Ureter (tissue), 1 donor: ENCODE results near the gene VIPR2. TPM values are rescaled to one million over a fixed set of nuclear protein-coding genes. Genes with fewer than 3 reads are reported as not detected.

Experiments
- DNase-seq: peaks from one replicate; pipeline ENCODE4 v3.0.0-alpha.2; 2020; ENCODE audit warnings: low spot score
- total RNA-seq: library from RNA; stranded (reverse); gene quantifications from one replicate; pipeline ENCODE4 v1.2.4, GENCODE V29; 2023
- donor health status: DM: yes; HTN: yes; CAD: no.

VIPR2 gene
- total RNA-seq, 1 donor from 2014 or later: 4.8 TPM

DNA sequence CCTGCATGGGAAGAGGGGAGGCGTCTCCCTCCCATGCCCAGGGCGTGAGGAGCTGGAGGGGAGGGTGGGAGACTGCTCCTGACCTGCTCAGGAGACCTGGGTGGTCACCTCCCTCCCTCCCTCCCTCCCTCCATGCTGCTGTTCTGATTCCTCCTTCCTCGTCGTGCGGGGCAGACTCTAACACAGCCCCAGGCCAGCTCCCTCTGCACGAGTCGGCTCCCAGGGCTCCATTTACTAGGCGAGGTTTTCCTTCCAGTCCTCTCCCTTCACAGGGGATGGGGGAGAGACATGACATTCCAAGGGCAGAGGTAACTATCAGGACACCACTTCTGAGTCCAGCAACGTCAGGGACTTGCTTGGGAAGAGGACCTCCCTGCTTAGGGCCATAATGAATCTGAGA, 23.6 kb downstream of the VIPR2 start:
- DNase-seq: no peak

- DNase-seq: no peak
Measured at GRCh38 chr7:159120540-159120919, 24.1 kb downstream of the VIPR2 start.

- DNase-seq: no peak
Measured at GRCh38 chr7:159119851-159120539, 24.7 kb downstream of the VIPR2 start.

DNA sequence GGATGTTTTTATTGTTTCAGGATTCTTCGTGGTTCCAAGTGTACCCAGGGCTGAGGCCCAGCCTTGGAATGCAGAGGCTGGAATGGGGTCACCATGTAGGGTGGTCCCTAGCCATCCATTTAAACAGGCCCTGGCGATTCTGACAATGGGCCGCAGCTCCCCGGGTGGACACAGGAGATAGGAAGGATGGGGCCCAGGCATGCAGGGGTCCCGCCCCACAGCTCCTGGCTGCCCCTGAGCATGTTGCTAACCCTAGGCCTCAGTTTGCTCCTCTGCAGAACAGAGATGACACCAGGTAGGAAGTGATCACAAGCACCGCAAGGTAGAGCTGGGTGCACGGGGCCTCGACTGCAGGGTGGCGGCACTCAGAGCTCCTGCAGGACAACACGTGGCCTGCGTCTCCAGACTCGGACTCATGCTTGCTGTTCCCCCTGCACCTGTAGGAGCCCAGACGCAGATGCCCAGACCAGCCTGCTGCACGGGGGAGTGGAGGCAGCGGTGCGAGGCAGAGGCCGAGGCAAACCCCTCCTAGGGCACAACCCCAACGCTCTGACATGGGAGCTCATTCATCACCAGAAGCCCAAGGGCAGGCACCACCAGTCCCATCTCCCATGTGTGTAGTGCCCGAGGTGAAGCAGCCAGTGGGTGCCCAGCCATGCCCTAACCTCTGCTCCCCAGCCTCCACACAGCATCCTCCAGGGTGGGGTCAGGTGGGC, 25.5 kb downstream of the VIPR2 start:
- DNase-seq: no peak

- no peak for DNase-seq
Measured at GRCh38 chr7:159118623-159119022, 26.0 kb downstream of the VIPR2 start.

GRCh38 chr7:159118197-159118595, 26.5 kb downstream of the VIPR2 start:
- no peak for DNase-seq

- no peak for DNase-seq
Measured at GRCh38 chr7:159117366-159118196, 27.1 kb downstream of the VIPR2 start.

- no peak for DNase-seq
Measured at GRCh38 chr7:159116581-159117339, 27.9 kb downstream of the VIPR2 start.

- DNase-seq: no peak
Measured at GRCh38 chr7:159115601-159116501, 28.8 kb downstream of the VIPR2 start.

DNA sequence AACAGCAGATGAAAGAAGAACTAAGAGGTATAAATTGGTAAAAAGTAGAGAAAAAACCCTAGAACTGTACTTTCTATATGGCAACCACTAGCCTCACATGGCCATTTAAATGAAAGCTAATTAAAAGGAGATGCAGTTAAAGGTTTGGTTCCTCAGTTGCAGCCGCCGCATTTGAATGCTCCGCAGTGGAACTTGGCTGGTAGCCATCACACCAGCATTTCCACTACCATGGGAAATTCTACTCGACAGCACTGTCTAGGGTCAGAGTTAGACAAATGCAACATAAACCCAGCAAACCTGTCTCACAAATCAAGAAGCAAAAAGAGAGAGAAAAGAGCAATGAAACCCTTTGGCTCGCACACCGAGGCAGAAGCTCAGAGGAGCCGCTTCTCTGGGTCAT, 29.7 kb downstream of the VIPR2 start:
- no peak for DNase-seq

- DNase-seq: no peak
Measured at GRCh38 chr7:159114096-159114495, 30.6 kb downstream of the VIPR2 start.

GRCh38 chr7:159113056-159113455, 31.6 kb downstream of the VIPR2 start:
- no peak for DNase-seq

GRCh38 chr7:159112136-159113011, 32.3 kb downstream of the VIPR2 start:
- DNase-seq: no peak

DNA sequence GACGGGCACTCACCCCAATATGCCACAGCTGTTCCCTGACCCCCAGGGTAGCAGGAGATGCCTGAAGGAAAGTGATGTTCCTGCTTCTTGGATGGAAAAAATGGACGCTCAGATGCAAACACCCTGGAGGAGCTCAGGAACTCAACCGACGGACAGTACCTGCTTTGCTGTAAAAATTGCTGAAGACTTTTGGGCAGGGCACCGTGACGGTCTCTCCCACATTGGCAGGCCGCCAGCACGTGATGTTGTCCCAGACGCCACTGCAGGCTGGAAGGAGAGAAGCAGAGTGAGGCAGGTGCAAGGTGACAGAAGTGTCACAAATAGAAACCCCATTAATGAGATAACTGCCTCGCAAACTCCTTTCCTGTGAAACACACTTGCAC, 35.0 kb downstream of the VIPR2 start:
- no peak for DNase-seq

DNA sequence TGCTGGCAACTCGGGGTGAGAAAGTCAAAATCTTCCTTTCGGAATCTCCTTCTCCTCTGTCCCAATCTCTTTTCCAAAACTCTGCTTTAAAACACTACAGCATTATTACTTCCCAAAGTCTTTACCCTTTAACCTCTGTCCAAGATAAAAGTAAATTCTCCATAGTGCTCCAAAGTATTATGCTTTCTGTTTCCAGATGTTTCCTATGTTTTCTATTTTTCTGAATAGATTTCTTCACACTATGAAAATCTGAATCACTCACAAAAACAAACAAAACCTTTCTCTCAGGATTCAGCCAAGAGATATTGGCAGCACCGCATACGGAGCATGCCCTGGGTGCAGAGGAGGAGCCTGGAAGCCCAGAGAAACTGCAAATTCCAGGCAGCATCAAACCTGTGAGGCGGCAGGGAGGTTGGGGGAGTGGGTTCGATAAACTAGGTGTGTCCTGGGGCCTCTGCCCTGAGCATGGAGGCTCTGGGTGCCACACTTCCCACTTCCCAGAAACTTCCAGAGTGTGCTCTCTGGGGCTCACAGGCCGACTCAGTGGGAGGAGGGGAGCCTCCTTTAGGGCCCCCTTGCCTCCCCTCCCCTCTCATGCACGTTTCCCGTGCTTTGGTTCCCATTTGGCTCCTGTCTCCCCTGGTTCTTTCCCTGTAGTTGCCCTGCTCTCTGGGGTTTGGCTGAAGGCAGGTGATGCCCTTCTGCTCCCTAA, 35.6 kb downstream of the VIPR2 start:
- no peak for DNase-seq

GRCh38 chr7:159108491-159108890, 36.2 kb downstream of the VIPR2 start:
- no peak for DNase-seq

GRCh38 chr7:159107161-159107892, 37.3 kb downstream of the VIPR2 start:
- no peak for DNase-seq
